NCI-H2227 treated with DMSO at 0.1 percent for 48 hours (cell line): Measurements from ENCODE around the gene ZBTB7B.
"Not testable (repeated sequence)": the region's sequence is repeated elsewhere in the genome, so short reads cannot be mapped to it uniquely, and the experiment has no call there.

Source experiments
- DNase-seq: peaks from one replicate; lab custom pipeline; 2025; lab: John Stamatoyannopoulos, UW

The ZBTB7B gene

DNA sequence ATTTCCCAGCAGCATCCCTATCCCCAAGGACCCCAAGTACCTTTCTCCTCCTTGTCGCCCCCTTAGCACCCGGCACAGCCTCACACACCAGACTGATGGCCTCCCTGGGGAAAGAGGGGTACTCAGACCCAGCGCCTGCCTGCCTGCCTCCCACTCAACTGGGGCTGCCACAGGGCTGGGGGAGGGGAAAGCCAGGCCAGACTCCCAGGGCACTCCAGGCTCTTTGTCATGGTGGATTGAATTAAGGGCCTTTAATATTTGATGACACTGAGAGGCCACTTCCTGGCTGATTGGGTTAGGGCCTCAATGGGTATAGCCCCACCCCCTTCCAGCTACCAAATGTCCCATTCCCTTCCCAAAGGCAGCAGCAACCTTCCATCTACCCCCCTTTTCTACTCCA lies 33.9 kb upstream of the ZBTB7B start:
- no peak for DNase-seq

DNA sequence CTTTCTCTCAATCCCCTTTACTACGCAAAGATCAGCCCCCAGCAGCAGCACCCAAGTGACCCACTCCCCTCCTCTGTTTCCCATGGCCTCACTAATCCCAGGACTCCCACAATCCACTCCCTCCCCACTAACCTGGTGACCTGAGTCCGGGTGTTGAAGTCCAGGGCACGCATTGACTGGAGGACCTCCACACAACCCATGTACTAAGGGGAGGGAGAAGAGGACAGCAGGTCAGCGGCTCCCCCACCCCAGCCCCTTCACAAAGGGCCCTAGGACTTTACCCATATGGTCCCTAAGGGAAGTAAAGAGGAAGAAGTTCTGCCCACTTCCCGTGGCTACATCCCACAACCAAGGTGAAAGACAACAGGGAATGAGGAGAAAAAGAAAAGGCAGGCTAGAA lies 33.4 kb upstream of the ZBTB7B start:
- no peak for DNase-seq

DNA sequence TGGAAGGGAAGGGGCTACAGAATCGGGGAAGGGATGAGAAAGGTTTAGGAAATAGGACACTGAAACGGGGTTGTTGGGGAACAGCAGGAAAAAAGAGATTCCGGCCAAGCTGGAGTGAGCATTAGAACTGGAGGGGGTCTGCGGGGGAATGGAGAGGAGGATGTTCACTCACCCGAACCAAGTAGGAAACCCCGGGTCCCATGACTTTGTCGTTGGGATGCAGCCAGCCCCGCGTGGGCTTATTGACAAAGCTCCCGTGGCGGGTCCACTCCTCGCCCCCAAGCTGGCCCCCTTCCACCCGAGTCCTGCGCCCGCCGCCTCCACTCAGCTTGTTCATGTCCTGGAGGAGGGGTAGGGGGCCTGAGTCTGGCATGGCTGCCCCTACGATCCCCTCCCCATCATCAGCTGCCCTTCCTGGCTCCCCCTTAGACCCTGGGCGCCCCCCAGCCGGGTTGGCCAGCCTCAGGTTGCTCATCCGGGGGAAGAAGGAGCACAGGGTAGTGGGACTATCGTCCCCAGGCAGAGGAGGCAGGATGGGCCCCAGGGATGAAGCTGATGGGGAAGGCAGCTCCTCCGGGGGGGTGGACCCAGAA lies 32.6 kb upstream of the ZBTB7B start:
- DNase-seq, result no peak

DNA sequence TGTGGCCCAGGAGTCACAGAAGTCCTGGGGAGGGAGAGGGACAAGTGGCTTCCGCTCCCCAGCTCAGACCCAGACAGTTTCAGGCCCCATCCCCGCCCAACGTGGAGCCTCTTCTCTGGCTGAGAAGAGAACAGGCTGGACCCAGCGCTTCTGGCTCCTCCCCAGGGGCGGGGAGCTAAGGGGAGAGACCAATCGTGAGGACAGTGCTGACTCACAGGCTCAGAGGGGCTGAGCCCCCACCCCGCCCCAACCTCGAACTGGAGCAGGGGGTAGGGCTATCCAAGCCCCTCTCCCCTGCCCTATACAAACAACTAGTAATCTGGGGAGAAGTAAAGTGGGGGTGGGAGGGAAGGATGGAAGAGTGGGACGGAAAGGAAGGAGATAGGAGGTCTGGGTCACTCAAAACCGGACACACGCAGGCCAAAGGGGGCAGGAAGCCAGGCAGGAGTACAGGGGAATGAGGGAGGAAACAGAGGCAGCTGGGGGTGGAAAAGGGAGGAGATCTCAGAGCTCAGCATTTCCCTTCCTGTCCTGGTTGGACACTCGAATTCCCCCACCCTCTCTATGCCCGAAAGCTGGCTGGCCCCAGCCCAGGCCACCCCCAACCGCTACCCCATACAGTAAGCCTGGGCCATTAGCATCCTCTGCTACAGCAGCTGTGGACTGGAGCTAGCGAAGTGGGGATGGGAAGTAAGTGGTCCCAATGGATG lies 31.8 kb upstream of the ZBTB7B start, which contains the start of gene SHC1:
SHC1 (minus strand) TSS at position 117 of the 710 bp plus-strand sequence. CDS start 221 bp downstream, outside the sequence.
- DNase-seq, result peak; percentile 85

DNA sequence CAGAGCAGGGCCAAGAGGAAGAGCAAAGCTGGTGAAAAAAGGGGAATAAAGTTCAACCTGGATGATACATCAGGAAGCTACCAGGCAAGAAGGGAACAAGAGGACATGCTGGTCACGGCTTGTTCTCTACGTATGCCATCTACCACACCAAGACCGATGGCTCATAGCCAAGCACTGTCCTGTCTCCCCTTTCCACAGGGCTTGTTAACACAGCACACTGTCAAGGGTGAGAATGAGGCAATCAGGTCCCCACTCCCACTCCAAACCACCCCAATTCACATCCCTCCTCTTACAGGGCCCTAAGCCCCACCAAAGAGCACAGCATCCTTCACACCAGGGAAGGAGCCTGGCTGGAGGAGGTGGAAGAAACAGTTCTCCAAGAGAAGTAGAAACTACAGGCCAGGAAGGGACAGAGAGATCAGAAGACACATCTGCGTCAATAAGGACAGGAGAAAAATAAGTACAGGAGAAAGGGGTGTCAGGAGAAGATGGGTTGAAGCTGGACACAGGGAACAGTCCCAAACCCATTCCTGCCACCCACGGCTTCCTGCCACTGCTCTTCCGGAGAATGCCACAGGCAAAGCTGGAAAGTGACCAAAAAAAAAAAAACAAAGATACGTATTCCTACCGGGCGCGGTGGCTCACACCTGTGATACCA lies 31.1 kb upstream of the ZBTB7B start:
- DNase-seq, result no peak

DNA sequence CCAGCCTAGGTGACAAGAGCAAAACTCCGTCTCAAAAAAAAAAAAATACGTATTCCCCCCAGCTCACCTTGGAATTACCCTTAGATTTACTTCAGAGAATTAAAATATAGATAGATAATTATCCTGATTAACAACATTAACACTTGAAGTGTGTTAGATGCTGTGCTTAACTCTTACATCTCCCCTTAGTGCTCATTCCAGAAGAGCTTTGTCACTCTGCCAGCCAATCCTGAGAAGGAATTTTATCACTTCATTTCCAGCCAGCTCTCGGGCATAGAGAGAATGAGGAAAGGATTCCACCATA lies 30.4 kb upstream of the ZBTB7B start:
- DNase-seq, result no peak

DNA sequence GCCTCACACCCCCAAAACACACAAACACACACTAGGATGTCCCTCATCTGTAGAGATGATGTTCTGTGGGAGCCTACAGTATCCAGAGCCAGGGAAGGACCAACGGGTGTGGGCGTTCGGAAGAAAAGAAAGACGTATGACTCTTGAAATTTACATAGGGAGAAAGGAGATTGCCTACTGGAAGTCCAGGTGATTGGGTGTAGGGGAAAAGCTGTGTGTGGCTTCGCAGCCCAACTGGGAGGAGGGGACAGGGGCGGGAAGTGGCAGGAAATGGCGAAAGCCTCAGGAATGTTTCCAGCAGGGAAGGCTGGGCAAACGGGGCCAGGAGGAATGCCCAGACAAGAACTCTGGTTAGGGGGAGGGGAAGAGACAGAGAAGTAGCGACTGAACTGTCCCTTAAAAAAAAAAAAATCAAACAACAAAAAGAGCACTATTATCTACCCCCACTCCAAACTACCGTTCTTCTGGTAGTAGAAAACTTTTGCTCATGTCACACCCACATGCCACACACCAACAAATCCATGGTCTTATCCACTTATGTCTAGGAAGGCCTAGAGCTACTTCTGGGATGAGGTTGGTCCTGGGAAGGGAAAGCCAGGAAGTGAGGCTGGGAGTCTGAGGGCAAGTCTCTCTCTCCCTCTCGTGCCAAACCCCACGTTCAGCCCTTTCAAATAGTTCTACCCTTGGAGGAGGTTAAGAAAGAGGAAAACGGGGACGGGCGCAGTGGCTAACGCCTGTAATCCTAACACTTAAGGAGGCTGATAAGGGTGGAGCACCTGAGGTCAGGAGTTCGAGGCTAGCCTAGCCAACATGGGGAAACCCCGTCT lies 29.9 kb upstream of the ZBTB7B start:
- peak; percentile 38 for DNase-seq

DNA sequence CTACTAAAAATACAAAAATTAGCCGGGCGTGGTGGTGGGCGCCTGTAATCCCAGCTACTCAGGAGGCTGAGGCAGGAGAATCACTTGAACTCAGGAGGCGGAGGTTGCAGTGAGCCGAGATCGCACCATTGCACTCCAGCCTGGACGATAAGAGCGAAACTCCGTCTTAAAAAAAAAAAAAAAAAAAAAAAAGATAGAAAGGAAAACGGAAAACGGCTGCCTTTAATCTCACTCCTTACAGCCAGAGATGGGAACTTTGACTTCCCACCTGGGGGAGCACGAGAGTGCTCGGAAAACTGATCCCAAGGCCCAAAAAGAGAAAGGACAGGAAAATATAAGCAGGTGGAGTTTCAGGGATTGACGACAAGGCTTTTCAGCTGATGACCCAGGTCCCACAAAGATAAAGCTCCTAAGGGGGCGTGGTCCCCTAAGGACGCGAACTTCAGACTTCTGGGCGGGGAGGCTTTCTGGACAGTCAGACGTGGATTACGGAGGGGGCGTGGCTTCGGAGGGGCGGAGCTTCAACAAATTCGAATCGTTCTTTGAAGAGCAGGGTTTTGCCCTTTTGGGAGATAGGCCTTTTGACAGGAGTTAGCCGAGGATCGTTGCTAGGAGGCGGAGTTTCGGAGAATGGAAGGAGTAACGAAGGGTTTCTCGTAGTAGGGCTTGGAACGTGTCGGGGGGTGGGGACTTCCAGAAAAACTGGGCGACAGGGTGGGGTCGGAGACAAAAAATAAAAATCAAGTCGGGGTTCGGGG lies 29.1 kb upstream of the ZBTB7B start:
- DNase-seq, result peak; percentile 92

DNA sequence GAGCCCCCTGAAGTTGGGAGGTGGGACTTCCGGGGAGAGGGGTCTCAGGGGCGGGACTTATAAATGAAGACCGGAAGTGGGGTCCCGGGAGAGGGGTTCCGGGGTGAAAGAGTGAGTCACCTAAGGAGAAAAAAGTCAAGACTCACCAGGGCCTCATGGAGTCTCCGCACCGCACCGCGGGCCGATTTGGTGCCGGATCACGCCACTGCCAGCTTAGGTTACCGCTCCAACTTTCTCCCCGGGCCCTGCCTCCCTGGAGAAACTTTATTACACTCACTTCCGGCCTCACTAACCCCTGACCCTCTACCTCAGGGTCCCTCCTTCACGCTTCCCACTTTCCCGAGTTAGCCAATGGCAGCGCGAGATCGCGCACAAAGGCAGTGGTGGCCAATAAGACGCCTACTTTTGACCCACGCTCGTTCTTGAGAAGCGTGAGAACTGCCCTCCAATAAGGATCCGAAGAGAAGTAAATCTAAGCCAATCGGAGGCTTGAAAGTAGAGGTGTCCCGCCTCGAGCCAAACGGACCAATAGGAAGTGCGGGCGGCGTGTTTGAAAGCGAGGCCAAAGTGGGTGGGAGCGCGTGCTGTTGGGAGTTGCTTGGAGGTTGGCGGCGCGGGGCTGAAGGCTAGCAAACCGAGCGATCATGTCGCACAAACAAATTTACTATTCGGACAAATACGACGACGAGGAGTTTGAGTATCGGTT lies 28.3 kb upstream of the ZBTB7B start, which contains the start of gene CKS1B:
CKS1B (plus strand) TSS at position 580 of the 706 bp plus-strand sequence; CDS start at position 645, 65 bp downstream.
- peak; percentile 99 for DNase-seq

DNA sequence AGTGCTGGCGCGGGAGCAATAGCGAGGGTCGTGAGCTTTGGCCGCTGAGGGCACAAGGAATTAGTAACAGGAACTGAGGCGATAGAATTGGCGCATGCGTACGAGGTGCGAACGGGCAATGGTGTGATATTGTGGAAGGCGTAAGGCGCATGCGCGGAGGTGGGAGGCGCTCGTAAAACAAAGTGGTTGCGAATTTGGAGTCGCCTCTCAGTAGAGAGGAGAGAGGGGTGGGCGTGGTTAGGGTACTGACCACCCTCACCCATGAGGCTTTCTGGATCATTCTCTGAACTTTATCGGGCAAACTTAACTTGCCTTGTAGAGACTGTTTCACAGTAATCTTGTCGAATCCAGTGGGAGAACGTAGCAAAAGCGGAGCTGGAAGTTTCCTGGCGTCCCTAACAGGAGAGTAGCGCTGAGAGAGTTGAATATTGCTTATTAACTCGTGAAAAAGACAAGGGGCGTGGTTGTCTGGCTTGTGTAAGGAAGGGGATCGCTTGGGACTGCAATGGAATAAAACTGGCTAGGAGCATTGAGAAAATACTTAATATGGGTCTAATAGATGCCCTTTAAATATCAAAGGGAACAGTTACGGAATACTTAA lies 27.7 kb upstream of the ZBTB7B start:
- peak; percentile 99 for DNase-seq

DNA sequence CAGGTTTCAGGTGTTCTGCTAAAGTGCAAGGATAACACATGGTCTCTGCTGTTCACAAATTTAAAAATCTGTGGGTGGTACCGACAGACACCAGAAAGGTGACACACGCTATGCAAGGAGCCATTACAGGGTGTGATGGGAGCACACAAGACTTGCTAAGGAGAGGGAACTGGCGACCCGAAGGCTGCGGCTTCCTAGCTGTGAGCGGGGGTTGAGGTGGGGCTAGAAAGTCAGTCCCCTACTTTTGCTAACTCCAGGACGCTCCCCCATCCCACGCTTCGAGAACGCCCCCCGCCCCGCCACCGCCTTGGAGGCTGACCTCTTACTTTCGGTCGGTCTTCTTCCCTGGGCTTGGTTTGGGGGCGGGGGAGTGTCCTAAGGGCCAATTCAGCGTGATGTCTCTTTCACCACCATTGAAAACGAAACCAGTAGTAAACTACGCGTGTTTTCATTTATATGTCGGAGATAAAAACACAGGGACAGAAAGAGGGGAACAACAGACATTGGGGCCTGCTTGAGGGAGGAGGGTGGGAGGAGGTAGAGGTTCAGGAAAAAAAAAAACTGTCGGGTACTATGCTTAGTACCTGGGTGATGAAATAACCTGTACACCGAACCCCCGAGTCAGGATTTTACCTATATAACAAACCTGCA lies 27.1 kb upstream of the ZBTB7B start:
- DNase-seq, result peak; percentile 23

DNA sequence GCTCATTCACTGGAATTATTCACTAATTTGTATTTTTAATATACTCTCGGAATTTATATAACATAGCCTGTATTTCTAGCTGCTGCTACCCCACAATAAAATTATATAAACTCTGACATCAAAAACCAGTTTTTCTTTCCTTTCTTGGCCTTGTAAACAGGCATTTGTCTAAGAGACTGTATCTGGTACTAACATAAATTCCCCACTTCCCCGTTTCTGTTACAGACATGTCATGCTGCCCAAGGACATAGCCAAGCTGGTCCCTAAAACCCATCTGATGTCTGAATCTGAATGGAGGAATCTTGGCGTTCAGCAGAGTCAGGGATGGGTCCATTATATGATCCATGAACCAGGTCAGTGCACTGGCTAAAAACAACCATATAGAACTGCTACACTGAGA lies 24.8 kb upstream of the ZBTB7B start:
- DNase-seq, result not testable (repeated sequence)

DNA sequence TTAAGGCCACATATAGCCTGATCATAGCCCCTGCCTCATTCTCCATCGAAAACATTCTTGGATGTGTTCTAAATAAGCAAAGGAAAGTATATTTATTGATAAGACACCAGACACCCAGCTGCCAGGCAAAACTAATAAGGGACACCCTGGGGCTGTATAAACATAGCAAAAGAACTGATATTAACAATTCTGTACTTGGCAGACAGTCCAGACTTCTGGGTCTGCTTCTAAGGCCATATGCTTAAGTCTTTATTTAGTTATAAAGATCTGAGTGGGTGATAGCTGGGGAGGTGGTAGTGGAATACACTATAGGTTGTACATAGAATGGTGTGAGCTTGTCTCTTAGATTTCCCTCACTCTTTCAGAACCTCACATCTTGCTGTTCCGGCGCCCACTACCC lies 24.2 kb upstream of the ZBTB7B start:
- no peak for DNase-seq

DNA sequence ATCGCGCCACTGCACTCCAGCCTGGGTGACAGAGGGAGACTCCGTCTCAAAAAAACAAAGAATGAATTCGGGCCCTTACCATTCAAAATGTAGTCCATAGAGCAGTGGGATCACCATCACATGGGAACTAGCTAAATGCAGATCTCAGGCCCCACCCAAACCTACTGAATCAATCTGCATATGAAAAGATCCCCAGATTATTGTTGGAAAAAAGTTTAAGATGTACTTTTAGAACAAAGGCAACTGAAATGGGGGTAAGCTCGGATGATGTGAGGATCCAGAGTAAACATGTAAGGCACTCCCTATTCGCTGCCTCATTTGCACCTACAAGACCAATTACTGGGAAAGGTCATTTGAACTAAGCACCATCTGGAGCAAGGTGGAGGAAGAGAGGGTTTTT lies 20.3 kb upstream of the ZBTB7B start:
- DNase-seq, result no peak

DNA sequence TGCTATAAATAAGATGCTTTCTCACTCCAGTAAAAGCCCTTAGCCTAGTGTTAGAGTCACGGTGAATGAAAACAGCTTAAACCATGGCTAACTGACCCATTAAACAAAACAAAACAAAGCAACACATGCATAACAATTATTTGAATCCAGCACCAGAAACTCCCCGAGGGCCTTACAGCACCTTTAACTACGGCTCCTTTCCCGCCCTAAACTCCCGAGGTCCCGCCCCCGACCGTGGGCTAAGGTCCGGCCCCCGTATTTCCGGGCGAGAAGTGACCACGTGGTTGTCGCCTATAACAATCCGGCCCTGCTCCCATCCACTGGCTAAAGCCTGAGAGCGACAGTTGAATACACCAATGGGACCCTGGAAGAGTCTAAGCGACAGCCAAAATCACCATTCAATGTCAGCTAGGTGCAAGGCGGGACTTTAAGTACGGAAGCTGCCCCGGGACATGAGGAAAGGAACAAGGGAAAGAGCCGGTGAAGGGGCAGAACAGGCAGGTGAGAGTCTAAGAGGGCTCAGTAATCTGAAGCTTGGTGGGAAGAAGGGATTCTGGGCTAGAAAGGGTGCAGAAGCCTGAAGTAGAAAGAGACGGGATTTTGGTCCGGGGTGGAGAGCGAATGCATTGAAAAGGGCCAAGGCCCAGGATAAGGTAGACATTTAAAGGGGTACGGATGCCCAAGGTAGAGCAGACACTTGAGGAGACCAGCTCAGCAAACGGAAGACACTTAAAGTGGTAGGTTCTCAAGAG lies 19.5 kb upstream of the ZBTB7B start, which contains the start of gene FLAD1:
FLAD1 (plus strand) TSS at position 448 of the 752 bp plus-strand sequence. CDS start 351 bp downstream, outside the sequence.
- DNase-seq, result peak; percentile 99

DNA sequence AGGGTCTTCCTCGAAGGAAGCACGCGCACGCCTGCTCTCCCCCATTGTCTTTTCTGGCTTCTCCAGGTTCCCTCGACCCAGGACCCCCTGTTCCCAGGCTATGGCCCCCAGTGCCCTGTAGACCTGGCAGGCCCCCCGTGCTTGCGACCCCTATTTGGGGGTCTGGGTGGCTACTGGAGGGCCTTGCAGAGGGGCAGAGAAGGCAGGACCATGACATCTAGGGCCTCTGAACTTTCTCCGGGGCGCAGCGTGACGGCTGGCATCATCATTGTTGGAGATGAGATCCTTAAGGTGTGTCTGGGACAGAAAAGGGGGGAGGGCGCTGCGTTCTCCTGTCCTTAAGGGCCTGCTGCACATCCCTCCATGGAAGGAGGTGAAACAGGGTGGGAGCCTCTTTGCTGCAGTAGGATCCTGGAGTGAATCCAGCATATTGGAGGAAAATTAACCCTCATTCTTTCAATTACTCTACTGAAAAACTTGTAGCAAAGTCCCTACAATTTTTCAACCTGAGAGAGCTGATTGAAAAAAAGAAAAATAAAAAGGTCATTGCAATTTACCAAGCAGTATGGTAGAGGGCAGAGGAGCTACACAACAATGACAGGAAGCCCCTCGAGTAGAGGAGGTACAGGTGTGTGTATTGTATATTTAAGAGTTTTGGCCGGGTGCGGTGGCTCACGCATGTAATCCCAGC lies 18.7 kb upstream of the ZBTB7B start:
- no peak for DNase-seq

DNA sequence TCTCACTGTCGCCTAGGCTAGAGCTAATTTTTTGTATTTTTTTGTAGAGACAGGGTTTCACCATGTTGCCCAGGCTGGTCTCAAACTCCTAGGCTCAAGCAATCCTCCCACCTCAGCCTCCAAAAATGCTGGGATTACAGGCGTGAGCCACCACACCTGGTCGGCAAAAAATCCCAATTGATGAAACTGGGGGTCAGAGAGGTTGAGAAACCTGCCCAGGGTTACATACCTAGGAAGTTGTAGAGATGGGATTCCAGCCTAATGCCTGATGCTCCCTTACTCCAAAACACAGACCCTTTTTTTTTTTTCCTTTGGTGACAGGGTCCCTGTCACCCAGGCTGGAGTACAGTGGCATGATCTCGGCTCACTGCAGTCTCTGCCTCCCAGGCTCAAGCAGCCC lies 15.9 kb upstream of the ZBTB7B start:
- not testable (repeated sequence) for DNase-seq

DNA sequence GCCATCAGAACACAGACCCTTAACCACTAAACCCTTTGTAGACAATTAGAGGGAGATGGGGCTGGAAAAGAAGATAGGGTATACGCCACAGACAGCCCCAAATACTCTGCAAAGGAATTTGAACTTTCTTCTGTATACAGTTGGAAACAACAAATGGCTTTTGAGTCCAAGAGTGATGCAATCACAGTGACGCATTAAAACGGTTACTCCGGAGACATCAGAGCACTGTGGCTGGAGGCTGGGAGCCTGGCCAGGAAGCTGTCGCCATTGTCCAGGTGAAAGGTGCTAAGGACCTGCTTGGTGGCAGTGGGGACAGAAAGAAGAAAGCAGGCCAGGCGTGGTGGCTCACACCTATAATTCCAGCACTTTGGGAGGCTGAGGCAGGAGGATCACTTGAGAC lies 15.3 kb upstream of the ZBTB7B start:
- DNase-seq, result no peak
